Neural cell (in vitro differentiated cells): Measurements from ENCODE around the gene GABBR2. TPM values are rescaled to one million over a fixed set of nuclear protein-coding genes. Genes with fewer than 3 reads are reported as not detected.

Experiments used
- H2AFZ ChIP-seq: fragments of 200-600, 300-800 bp; sonication (generic), shearing (Covaris generic); 2 replicates; pipeline ENCODE4 v1.6.0; 2014; ENCODE audit warnings: low read depth, mild to moderate bottlenecking, antibody characterized with exemption, low read length, moderate library complexity
- H3F3A ChIP-seq: fragments of 200-600 bp; shearing (Covaris generic); 2 replicates; pipeline ENCODE4 v1.6.1; 2016; ENCODE audit warnings: mild to moderate bottlenecking, moderate library complexity, mixed read lengths, antibody characterized with exemption, low read length; ENCODE audit not compliant: insufficient read depth, poor library complexity, severe bottlenecking
- H3K27ac ChIP-seq: fragments of 200-600, 300-800 bp; sonication (generic), shearing (Covaris generic); 2 replicates; pipeline ENCODE4 v1.5.1; 2014; ENCODE audit warnings: mild to moderate bottlenecking, low read length, moderate library complexity
- H3K27me3 ChIP-seq: fragments of 300-800, 200-600 bp; sonication (generic), shearing (Covaris generic); 2 replicates; pipeline ENCODE4 v1.6.0; 2014; ENCODE audit warnings: mild to moderate bottlenecking, low read depth, low read length, moderate library complexity; ENCODE audit not compliant: insufficient read depth
- H3K36me3 ChIP-seq: fragments of 300-800, 200-600 bp; sonication (generic), shearing (Covaris generic); 2 replicates; pipeline ENCODE4 v1.5.1; 2014; ENCODE audit warnings: mild to moderate bottlenecking, antibody characterized with exemption, low read length, moderate library complexity; ENCODE audit not compliant: insufficient read depth
- H3K4me2 ChIP-seq: fragments of 300-800, 200-600 bp; sonication (generic), shearing (Covaris generic); 2 replicates; pipeline ENCODE4 v1.6.0; 2014; ENCODE audit warnings: mild to moderate bottlenecking, low read length
- H3K4me3 ChIP-seq: fragments of 300-800, 200-600 bp; sonication (generic), shearing (Covaris generic); 2 replicates; pipeline ENCODE4 v1.5.1; 2014; ENCODE audit warnings: mild to moderate bottlenecking, low read length, moderate library complexity
- H3K79me2 ChIP-seq: fragments of 200-600 bp; shearing (Covaris generic); replicated peaks from 2 replicates; pipeline ENCODE4 v1.6.0; 2014; ENCODE audit warnings: mild to moderate bottlenecking, low read length, moderate library complexity; ENCODE audit not compliant: insufficient read depth
- H3K9ac ChIP-seq: fragments of 300-800, 200-600 bp; sonication (generic), shearing (Covaris generic); 2 replicates; pipeline ENCODE4 v1.6.1; 2016; ENCODE audit warnings: mild to moderate bottlenecking, low read length, mixed read lengths
- H3K9me2 ChIP-seq: fragments of 200-600 bp; shearing (Covaris generic); 2 replicates; pipeline ENCODE4 v1.6.1; 2016; ENCODE audit warnings: mild to moderate bottlenecking, low read length, mixed read lengths; ENCODE audit not compliant: insufficient read depth
- H3K9me3 ChIP-seq: fragments of 200-600, 300-800 bp; sonication (generic), shearing (Covaris generic); 2 replicates; pipeline ENCODE4 v1.6.1; 2016; ENCODE audit warnings: mild to moderate bottlenecking, mixed run types, low read length, moderate library complexity, mixed read lengths
- H4K20me1 ChIP-seq: fragments of 200-600 bp; shearing (Covaris generic); 2 replicates; pipeline ENCODE4 v1.6.1; 2016; ENCODE audit warnings: mild to moderate bottlenecking, mixed run types; ENCODE audit not compliant: insufficient read depth
- EP300 ChIP-seq: fragments of 450-650 bp; conservative IDR thresholded peaks from 2 replicates; pipeline ENCODE4 v1.6.1; 2014; ENCODE audit warnings: antibody characterized with exemption, mild to moderate bottlenecking, moderate library complexity; ENCODE audit not compliant: poor library complexity, severe bottlenecking
- EZH2 ChIP-seq: fragments of 200-600, 300-800 bp; shearing (Covaris generic), sonication (generic); IDR thresholded peaks from 2 replicates; pipeline ENCODE4 v1.6.1; 2014; ENCODE audit warnings: antibody characterized with exemption, low read length, borderline replicate concordance, mild to moderate bottlenecking; ENCODE audit not compliant: insufficient read depth, poor library complexity, severe bottlenecking
- MXI1 ChIP-seq: fragments of 450-650 bp; conservative IDR thresholded peaks from 2 replicates; pipeline ENCODE4 v1.6.1; 2014; ENCODE audit warnings: antibody characterized with exemption, mild to moderate bottlenecking; ENCODE audit not compliant: poor library complexity, severe bottlenecking
- POLR2AphosphoS5 ChIP-seq: IDR thresholded peaks from 2 replicates; pipeline ENCODE4 v1.6.1; 2012
- RAD21 ChIP-seq: fragments of 450-650 bp; conservative IDR thresholded peaks from 2 replicates; pipeline ENCODE4 v1.6.1; 2014; ENCODE audit warnings: antibody characterized with exemption, mild to moderate bottlenecking, moderate library complexity
- SMC3 ChIP-seq: fragments of 450-650 bp; conservative IDR thresholded peaks from 2 replicates; pipeline ENCODE4 v1.6.1; 2014; ENCODE audit warnings: antibody characterized with exemption, mild to moderate bottlenecking, moderate library complexity; ENCODE audit not compliant: poor library complexity
- TAF1 ChIP-seq: IDR thresholded peaks from 2 replicates; pipeline ENCODE4 v1.6.1; 2012; ENCODE audit warnings: low read depth
- polyA plus RNA-seq: library from polyadenylated mRNA; depleted of rRNA; stranded (reverse); fragments of >200 nt; gene quantifications from 2 replicates; pipeline ENCODE4 v1.2.3, GENCODE V29; 2014
- TF ChIP-seq, protein P1 (sequence below): IDR thresholded peaks from 2 replicates; pipeline ENCODE4 v1.6.1; 2012; ENCODE audit warnings: borderline replicate concordance
- TF ChIP-seq, protein P2 (sequence below): fragments of 450-650 bp; IDR thresholded peaks from 2 replicates; pipeline ENCODE4 v1.5.1; 2014; ENCODE audit warnings: antibody characterized with exemption, mild to moderate bottlenecking, moderate library complexity; ENCODE audit not compliant: poor library complexity, severe bottlenecking

The GABBR2 gene
- polyA plus RNA-seq, 1 donor from 2014 or later = 7.1 TPM

DNA sequence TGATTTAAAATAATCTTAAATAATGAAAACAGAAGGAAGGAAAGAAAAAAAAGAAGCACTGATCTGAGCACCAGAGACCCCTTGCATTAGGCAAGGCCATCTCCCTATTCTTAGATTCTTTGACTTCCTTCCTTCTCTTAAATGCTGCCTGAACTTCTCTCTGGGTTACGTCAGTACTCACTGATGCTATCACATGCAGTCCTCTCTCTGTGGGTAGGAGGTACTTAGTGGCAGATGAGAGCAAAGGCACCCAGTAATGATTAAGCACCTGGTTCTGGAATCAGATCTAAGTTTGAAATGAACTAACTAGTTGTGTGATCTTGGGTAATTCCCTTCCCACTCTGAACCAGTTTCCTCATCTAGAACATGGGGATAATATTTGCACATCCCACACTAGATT is 343.0 kb downstream of the GABBR2 start:
- no peak for TF ChIP-seq EZH2
- no peak for TF ChIP-seq SMC3
- no peak for TF ChIP-seq POLR2AphosphoS5
- TF ChIP-seq, protein P1, sequence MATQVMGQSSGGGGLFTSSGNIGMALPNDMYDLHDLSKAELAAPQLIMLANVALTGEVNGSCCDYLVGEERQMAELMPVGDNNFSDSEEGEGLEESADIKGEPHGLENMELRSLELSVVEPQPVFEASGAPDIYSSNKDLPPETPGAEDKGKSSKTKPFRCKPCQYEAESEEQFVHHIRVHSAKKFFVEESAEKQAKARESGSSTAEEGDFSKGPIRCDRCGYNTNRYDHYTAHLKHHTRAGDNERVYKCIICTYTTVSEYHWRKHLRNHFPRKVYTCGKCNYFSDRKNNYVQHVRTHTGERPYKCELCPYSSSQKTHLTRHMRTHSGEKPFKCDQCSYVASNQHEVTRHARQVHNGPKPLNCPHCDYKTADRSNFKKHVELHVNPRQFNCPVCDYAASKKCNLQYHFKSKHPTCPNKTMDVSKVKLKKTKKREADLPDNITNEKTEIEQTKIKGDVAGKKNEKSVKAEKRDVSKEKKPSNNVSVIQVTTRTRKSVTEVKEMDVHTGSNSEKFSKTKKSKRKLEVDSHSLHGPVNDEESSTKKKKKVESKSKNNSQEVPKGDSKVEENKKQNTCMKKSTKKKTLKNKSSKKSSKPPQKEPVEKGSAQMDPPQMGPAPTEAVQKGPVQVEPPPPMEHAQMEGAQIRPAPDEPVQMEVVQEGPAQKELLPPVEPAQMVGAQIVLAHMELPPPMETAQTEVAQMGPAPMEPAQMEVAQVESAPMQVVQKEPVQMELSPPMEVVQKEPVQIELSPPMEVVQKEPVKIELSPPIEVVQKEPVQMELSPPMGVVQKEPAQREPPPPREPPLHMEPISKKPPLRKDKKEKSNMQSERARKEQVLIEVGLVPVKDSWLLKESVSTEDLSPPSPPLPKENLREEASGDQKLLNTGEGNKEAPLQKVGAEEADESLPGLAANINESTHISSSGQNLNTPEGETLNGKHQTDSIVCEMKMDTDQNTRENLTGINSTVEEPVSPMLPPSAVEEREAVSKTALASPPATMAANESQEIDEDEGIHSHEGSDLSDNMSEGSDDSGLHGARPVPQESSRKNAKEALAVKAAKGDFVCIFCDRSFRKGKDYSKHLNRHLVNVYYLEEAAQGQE = no peak
- no peak for TF ChIP-seq MXI1
- TF ChIP-seq, protein P2, sequence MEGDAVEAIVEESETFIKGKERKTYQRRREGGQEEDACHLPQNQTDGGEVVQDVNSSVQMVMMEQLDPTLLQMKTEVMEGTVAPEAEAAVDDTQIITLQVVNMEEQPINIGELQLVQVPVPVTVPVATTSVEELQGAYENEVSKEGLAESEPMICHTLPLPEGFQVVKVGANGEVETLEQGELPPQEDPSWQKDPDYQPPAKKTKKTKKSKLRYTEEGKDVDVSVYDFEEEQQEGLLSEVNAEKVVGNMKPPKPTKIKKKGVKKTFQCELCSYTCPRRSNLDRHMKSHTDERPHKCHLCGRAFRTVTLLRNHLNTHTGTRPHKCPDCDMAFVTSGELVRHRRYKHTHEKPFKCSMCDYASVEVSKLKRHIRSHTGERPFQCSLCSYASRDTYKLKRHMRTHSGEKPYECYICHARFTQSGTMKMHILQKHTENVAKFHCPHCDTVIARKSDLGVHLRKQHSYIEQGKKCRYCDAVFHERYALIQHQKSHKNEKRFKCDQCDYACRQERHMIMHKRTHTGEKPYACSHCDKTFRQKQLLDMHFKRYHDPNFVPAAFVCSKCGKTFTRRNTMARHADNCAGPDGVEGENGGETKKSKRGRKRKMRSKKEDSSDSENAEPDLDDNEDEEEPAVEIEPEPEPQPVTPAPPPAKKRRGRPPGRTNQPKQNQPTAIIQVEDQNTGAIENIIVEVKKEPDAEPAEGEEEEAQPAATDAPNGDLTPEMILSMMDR = no peak
- no peak for TF ChIP-seq TAF1
- TF ChIP-seq EP300 = no peak
- TF ChIP-seq RAD21 = no peak
- no peak overlapping the region for H3K4me3 ChIP-seq
- H3K4me2 ChIP-seq = no peak overlapping the region
- H2AFZ ChIP-seq = no peak overlapping the region
- no peak overlapping the region for H3K9ac ChIP-seq
- no peaks in the 10 kb centered on the region for H3F3A ChIP-seq
- H3K79me2 ChIP-seq = no peaks in the 10 kb centered on the region
- H3K9me2 ChIP-seq = no peaks in the 10 kb centered on the region
- H3K27ac ChIP-seq = no peak overlapping the region
- no peaks in the 10 kb centered on the region for H3K27me3 ChIP-seq
- H4K20me1 ChIP-seq = no peaks in the 10 kb centered on the region
- no peaks in the 10 kb centered on the region for H3K36me3 ChIP-seq
- no peaks in the 10 kb centered on the region for H3K9me3 ChIP-seq

DNA sequence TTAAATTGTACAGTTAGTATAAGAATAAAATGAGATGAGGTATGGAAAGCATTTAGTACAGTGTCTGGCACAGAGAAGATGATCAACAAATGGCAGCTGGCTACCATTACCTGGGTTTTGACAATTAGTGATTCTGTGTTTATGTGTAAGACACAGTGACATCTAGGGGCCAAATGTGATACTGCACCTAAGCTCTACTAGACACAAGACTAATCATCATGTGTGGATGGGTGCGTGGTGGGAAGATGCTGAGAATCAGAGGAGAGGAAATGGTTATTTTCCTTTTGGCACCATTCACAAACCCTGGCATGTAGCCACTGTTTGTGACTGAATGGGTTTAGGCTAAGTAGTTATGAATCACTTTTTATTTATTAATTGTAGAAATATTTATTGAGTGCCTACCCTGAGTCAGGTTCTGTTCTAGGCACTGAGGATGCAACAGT is 343.5 kb downstream of the GABBR2 start:
- Histone ChIP-seq H3K4me3 (no peak overlapping the region), H3K9ac (no peak overlapping the region), H3K9me2 (no peaks in the 10 kb centered on the region), H3K9me3 (no peaks in the 10 kb centered on the region), H3K36me3 (no peaks in the 10 kb centered on the region), H4K20me1 (no peaks in the 10 kb centered on the region), H3K27ac (no peak overlapping the region), H3K79me2 (no peaks in the 10 kb centered on the region), H3K27me3 (no peaks in the 10 kb centered on the region), H3K4me2 (no peak overlapping the region), H2AFZ (no peak overlapping the region), H3F3A (no peaks in the 10 kb centered on the region)
- TF ChIP-seq, protein P2 = peak; percentile 35
- no peak for TF ChIP-seq TAF1
